CD4-positive, alpha-beta T cell treated with Interleukin-1 beta for 1 hour (primary cell): Measurements from ENCODE around the gene RNF224.

ENCODE experiments used
- DNase-seq, 2 donors: peaks; one replicate each; pipeline ENCODE4 v3.0.0-alpha.2; 2020 to 2022

Gene RNF224

GRCh38 chr9:137216188-137216965, 10.9 kb upstream of the RNF224 start:
- DNase-seq = no peak

GRCh38 chr9:137217276-137218211, 9.8 kb upstream of the RNF224 start:
- DNase-seq = no peak

GRCh38 chr9:137218212-137218753, 9.0 kb upstream of the RNF224 start:
- no peak for DNase-seq

GRCh38 chr9:137218754-137219271, 8.5 kb upstream of the RNF224 start:
- DNase-seq = no peak

GRCh38 chr9:137219757-137220316, 7.5 kb upstream of the RNF224 start:
- no peak for DNase-seq

- no peak for DNase-seq
These were observed 6.8 kb upstream of the RNF224 start for GRCh38 chr9:137220317-137221094.

GRCh38 chr9:137221095-137221505, 6.2 kb upstream of the RNF224 start:
- DNase-seq = no peak

- DNase-seq = peak in 1 of 2 donors; percentile 17
These were observed 5.7 kb upstream of the RNF224 start for GRCh38 chr9:137221506-137222111.

- DNase-seq = peak in 1 of 2 donors; percentile 8
These were observed 4.9 kb upstream of the RNF224 start, which contains the start of gene RNF208 for GRCh38 chr9:137222190-137223077. RNF208 (minus strand) TSS chr9:137222240; CDS start chr9:137221212, 1,028 bp downstream.

GRCh38 chr9:137223078-137223970, 4.0 kb upstream of the RNF224 start:
- peak; percentile 99 to 100 for DNase-seq

GRCh38 chr9:137224830-137225694, 2.2 kb upstream of the RNF224 start, which contains the start of gene CYSRT1:
CYSRT1 (plus strand) TSS chr9:137225174; CDS start chr9:137225622, 448 bp downstream.
- DNase-seq = peak in 1 of 2 donors; percentile 10

GRCh38 chr9:137225699-137226331, 1.5 kb upstream of the RNF224 start:
- no peak for DNase-seq

GRCh38 chr9:137226338-137227053, 806 bp upstream of the RNF224 start:
- DNase-seq = no peak

- DNase-seq = no peak
These were observed 677 bp downstream of the RNF224 start for GRCh38 chr9:137227853-137228505.

GRCh38 chr9:137228506-137228967, 1.2 kb downstream of the RNF224 start:
- DNase-seq = no peak
